PC-3 (cell line): Measurements from ENCODE around the gene LRBA. TPM values are rescaled to one million over a fixed set of nuclear protein-coding genes. Genes with fewer than 3 reads are reported as not detected.
"Not testable (repeated sequence)": the region's sequence is repeated elsewhere in the genome, so short reads cannot be mapped to it uniquely, and the experiment has no call there.

ENCODE experiments used
- ATAC-seq: fragments of 200-7000 bp; cut with Tn5 transposase; 2 replicates; pipeline ENCODE4 v1.9.1; 2020; ENCODE audit warnings: mild to moderate bottlenecking, moderate library complexity
- BruUV-seq: library from RNA; stranded (reverse); fragments of 400-500 nt; replicated peaks from 2 replicates; lab custom pipeline; 2021; lab: Mats Ljungman, UMichigan
- CTCF ChIA-PET: fragments of 300-600 bp; sonication (Branson Sonifier 250); formaldehyde crosslinking; loops from one replicate; lab custom pipeline; 2022; ENCODE audit warnings: antibody characterized with exemption; lab: Charles Lee
- POLR2A ChIA-PET: fragments of 300-600 bp; sonication (Branson Sonifier 250); formaldehyde crosslinking; loops from one replicate; lab custom pipeline; 2022; ENCODE audit warnings: antibody characterized with exemption; ENCODE audit not compliant: unreplicated experiment; lab: Charles Lee
- DNase-seq: peaks from one replicate; pipeline ENCODE4 v3.0.0-alpha.2; 2015
- H2AFZ ChIP-seq: fragments of 300-600 bp; sonication (generic); 2 replicates; pipeline ENCODE4 v1.6.0; 2016; ENCODE audit warnings: antibody characterized with exemption, low read length
- H3F3A ChIP-seq: fragments of 300-600 bp; sonication (generic); one replicate; pipeline ENCODE4 v1.6.0; 2017; ENCODE audit warnings: antibody characterized with exemption, low read length, control low read depth, mild to moderate bottlenecking; ENCODE audit not compliant: unreplicated experiment
- H3K27ac ChIP-seq: fragments of 300-600 bp; sonication (generic); 2 replicates; pipeline ENCODE4 v1.5.1; 2016; ENCODE audit warnings: mild to moderate bottlenecking, low read length
- H3K27me3 ChIP-seq: fragments of 300-600 bp; sonication (generic); 2 replicates; pipeline ENCODE4 v1.6.1; 2016; ENCODE audit warnings: low read length, mixed read lengths
- H3K36me3 ChIP-seq: fragments of 300-600 bp; sonication (generic); 2 replicates; pipeline ENCODE4 v1.6.1; 2016; ENCODE audit warnings: low read depth, mixed run types, low read length, mixed read lengths
- H3K4me1 ChIP-seq: fragments of 300-600 bp; sonication (generic); 2 replicates; pipeline ENCODE4 v1.5.1; 2016; ENCODE audit warnings: low read length; ENCODE audit not compliant: insufficient read depth
- H3K4me2 ChIP-seq: fragments of 300-600 bp; sonication (generic); 2 replicates; pipeline ENCODE4 v1.6.0; 2016; ENCODE audit warnings: low read length
- H3K4me3 ChIP-seq: fragments of 300-600 bp; sonication (generic); 2 replicates; pipeline ENCODE4 v1.5.1; 2016; ENCODE audit warnings: mild to moderate bottlenecking, low read length, mixed read lengths
- H3K79me2 ChIP-seq: fragments of 300-600 bp; sonication (generic); 2 replicates; pipeline ENCODE4 v1.6.1; 2017; ENCODE audit warnings: low read length, mixed read lengths
- H3K9ac ChIP-seq: fragments of 300-600 bp; sonication (generic); 2 replicates; pipeline ENCODE4 v1.6.0; 2016; ENCODE audit warnings: mild to moderate bottlenecking, low read length
- H3K9me2 ChIP-seq: fragments of 300-600 bp; sonication (generic); replicated peaks from 2 replicates; pipeline ENCODE4 v1.6.1; 2016; ENCODE audit warnings: mixed run types, low read length, mixed read lengths
- H3K9me3 ChIP-seq: fragments of 300-600 bp; sonication (generic); 2 replicates; pipeline ENCODE4 v1.6.1; 2016; ENCODE audit warnings: low read length, mixed read lengths
- H4K20me1 ChIP-seq: fragments of 300-600 bp; sonication (generic); 2 replicates; pipeline ENCODE4 v1.6.1; 2016; ENCODE audit warnings: low read length, mixed read lengths
- EZH2phosphoT487 ChIP-seq: fragments of 300-600 bp; sonication (generic); IDR thresholded peaks from 2 replicates; pipeline ENCODE4 v1.6.1; 2018; ENCODE audit warnings: mild to moderate bottlenecking, antibody characterized with exemption, low read length, borderline replicate concordance
- intact Hi-C: fragments of 100-400 bp; cut with micrococcal nuclease; formaldehyde crosslinking; loops from 2 replicates; pipeline ENCODE4 v1.9.0; 2023
- total RNA-seq: library from RNA; depleted of rRNA; stranded (reverse); fragments of >200 nt; gene quantifications from 2 replicates; pipeline ENCODE4 v1.2.3, GENCODE V29; 2014
- TF ChIP-seq, protein P1 (sequence below): fragments of 300-600 bp; sonication (generic); conservative IDR thresholded peaks from 2 replicates; pipeline ENCODE4 v1.5.1; 2017; ENCODE audit warnings: antibody characterized with exemption, low read depth, mild to moderate bottlenecking, low read length

Gene LRBA
- total RNA-seq, 1 experiment from 2014 or later = 40.8 TPM

DNA sequence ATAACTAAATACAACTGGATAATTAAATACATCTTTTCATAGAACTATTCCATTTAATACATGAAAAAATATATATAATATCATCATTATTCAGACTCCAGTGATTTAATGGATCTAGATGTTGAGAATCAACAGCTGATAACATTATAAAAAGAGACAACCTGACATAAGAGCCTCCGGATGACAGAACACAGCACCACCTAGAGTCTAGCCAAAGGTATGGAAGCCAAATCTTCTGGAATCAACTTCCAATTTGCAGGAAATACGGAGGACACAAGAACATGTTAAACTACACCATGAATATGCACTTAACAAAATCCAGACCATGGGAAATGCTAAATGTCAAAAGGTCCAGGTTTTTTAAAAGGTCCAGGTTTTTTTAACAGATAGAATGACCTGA is 55.0 kb downstream of the LRBA start:
- Histone ChIP-seq H3K9ac (no peak overlapping the region), H3F3A (no peaks in the 10 kb centered on the region), H4K20me1 (no peaks in the 10 kb centered on the region), H3K27ac (no peak overlapping the region), H3K36me3 (no peaks in the 10 kb centered on the region), H3K4me1 (no peaks in the 10 kb centered on the region), H2AFZ (no peak overlapping the region), H3K27me3 (no peaks in the 10 kb centered on the region), H3K79me2 (peaks cover 19% of the 10 kb centered on the region; the same call in 1 of the 2 replicates), H3K9me2 (no peaks in the 10 kb centered on the region), H3K4me3 (no peak overlapping the region), H3K4me2 (peak overlapping the region; percentile 46; the same call in 1 of the 2 replicates), H3K9me3 (no peaks in the 10 kb centered on the region)
- DNase-seq = peak; percentile 61
- TF ChIP-seq EZH2phosphoT487 = no peak
- TF ChIP-seq, protein P1, sequence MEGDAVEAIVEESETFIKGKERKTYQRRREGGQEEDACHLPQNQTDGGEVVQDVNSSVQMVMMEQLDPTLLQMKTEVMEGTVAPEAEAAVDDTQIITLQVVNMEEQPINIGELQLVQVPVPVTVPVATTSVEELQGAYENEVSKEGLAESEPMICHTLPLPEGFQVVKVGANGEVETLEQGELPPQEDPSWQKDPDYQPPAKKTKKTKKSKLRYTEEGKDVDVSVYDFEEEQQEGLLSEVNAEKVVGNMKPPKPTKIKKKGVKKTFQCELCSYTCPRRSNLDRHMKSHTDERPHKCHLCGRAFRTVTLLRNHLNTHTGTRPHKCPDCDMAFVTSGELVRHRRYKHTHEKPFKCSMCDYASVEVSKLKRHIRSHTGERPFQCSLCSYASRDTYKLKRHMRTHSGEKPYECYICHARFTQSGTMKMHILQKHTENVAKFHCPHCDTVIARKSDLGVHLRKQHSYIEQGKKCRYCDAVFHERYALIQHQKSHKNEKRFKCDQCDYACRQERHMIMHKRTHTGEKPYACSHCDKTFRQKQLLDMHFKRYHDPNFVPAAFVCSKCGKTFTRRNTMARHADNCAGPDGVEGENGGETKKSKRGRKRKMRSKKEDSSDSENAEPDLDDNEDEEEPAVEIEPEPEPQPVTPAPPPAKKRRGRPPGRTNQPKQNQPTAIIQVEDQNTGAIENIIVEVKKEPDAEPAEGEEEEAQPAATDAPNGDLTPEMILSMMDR = peak; percentile 65
- no TSS peak for BruUV-seq
- ATAC-seq = peak; percentile 66
- intact Hi-C loops = no loop called here
- CTCF ChIA-PET = interaction anchor here (0.5 to 0.6 kb wide), 2 partner anchors 13 to 749 kb away, joined by 4 read pairs; no protein-coding TSS in a partner anchor
- POLR2A ChIA-PET = no interaction called here

DNA sequence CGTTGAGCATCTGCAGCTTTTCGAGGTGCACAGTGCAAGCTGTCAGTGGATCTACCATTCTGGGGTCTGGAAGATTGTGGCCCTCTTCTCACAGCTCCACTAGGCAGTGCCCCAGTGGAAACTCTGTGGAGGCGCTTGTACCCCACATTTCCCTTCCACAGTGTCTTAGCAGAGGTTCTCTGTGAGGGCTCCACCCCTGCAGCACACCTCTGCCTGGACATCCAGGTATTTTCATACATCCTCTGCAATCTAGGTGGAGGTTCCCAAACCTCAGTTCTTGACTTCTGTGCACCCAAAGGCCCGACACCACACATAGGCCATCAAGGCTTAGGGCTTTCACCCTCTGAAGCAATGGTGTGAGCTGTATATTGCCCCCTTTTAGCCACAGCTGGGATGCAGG is 57.1 kb downstream of the LRBA start:
- BruUV-seq, H3K36me3 ChIP-seq, H3K27me3 ChIP-seq, DNase-seq, H3K4me1 ChIP-seq, H3K27ac ChIP-seq, H2AFZ ChIP-seq, ATAC-seq, CTCF ChIA-PET, H3K4me2 ChIP-seq, H3K9me3 ChIP-seq, H3F3A ChIP-seq, H3K9me2 ChIP-seq, POLR2A ChIA-PET, H4K20me1 ChIP-seq, H3K9ac ChIP-seq, intact Hi-C loops, H3K4me3 ChIP-seq: not testable (repeated sequence)
- peaks cover 22% of the 10 kb centered on the region for H3K79me2 ChIP-seq

DNA sequence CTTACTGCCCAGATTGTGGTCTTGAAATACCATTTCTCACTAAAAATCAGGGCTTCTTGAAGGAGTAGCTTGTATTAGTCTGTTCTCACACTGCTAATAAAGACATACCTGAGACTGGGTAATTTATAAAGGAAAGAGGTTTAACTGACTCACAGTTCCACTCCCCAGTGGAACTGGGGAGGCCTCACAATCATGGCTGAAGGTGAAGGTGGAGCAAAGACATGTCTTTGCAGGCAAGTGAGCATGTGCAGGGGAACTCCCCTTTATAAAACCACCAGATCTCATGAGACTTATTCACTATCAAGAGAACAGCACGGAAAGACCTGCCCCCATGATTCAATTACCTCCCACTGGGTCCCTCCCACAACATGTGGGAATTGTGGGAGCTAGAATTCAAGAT is 58.0 kb downstream of the LRBA start:
- DNase-seq = not testable (repeated sequence)

DNA sequence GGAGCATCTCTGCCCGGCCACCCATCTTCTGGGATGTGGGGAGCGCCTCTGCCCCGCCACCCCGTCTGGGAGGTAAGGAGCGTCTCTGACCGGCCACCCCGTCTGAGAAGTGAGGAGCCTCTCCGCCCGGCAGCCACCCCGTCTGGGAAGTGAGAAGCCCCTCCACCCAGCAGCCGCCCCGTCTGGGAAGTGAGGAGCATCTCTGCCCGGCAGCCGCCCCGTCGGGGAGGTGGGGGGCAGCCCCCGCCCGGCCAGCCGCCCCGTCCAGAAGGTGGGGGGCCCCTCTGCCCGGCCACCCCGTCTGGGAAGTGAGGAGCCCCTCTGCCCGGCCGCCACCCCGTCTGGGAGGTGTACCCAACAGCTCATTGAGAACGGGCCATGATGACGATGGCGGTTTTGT is 61.2 kb downstream of the LRBA start:
- POLR2A ChIA-PET, H3K27ac ChIP-seq, H3K9me3 ChIP-seq, H3K9ac ChIP-seq, H3K4me2 ChIP-seq, BruUV-seq, H3F3A ChIP-seq, H4K20me1 ChIP-seq, H3K4me1 ChIP-seq, DNase-seq, H3K9me2 ChIP-seq, H3K27me3 ChIP-seq, CTCF ChIA-PET, H3K4me3 ChIP-seq, H3K36me3 ChIP-seq, H2AFZ ChIP-seq, ATAC-seq, intact Hi-C loops: not testable (repeated sequence)
- peaks cover 32% of the 10 kb centered on the region for H3K79me2 ChIP-seq

More for the DNA sequence above, 58.0 kb downstream of the LRBA start:
- H3K4me3 ChIP-seq, H4K20me1 ChIP-seq, H3K27me3 ChIP-seq, H3K9ac ChIP-seq, CTCF ChIA-PET, intact Hi-C loops, H3K9me3 ChIP-seq, H3K36me3 ChIP-seq, POLR2A ChIA-PET, H3K4me2 ChIP-seq, ATAC-seq, BruUV-seq, H3F3A ChIP-seq, H3K4me1 ChIP-seq, H2AFZ ChIP-seq, H3K27ac ChIP-seq, H3K9me2 ChIP-seq: not testable (repeated sequence)
- H3K79me2 ChIP-seq = peaks cover 22% of the 10 kb centered on the region
